ENCODE measurements around the gene TNC.

- TF ChIP-seq CTCF (IDR thresholded peaks at IDR 0.05), result no peak
- no peak for TF ChIP-seq POLR2A (IDR thresholded peaks at IDR 0.05)
These were observed 92.2 kb downstream of the TNC start for GRCh38 chr9:115025721-115026120.

All from vagina (tissue), 2 donors.